ENCODE data around the gene MCF2L.
A peak's percentile ranks its signal among the peaks of the same experiment; 100 is the strongest.

MCF2L gene

GRCh38 chr13:112997188-112998130 lies 28.4 kb downstream of the MCF2L start:
- DNase-seq (ENCODE audit: low spot score): no peak

- no peak for DNase-seq (ENCODE audit: low spot score)
Observed at GRCh38 chr13:112998521-112999280, 29.7 kb downstream of the MCF2L start.

- no peak for DNase-seq (ENCODE audit: low spot score)
Observed at GRCh38 chr13:112999414-113000177, 30.6 kb downstream of the MCF2L start.

GRCh38 chr13:113000575-113000974 lies 31.6 kb downstream of the MCF2L start:
- no peak for DNase-seq (ENCODE audit: low spot score)

GRCh38 chr13:113001241-113002140 lies 32.5 kb downstream of the MCF2L start:
- no peak for DNase-seq (ENCODE audit: low spot score)

GRCh38 chr13:113002206-113002912 lies 33.3 kb downstream of the MCF2L start:
- no peak for DNase-seq (ENCODE audit: low spot score)

- no peak for DNase-seq (ENCODE audit: low spot score)
Observed at GRCh38 chr13:113002913-113003290, 33.9 kb downstream of the MCF2L start.

- no peak for DNase-seq (ENCODE audit: low spot score)
Observed at GRCh38 chr13:113004126-113004525, 35.1 kb downstream of the MCF2L start.

- DNase-seq (ENCODE audit: low spot score): no peak
Observed at GRCh38 chr13:113005076-113005865, 36.3 kb downstream of the MCF2L start.

GRCh38 chr13:113005997-113006396 lies 37.0 kb downstream of the MCF2L start:
- no peak for DNase-seq (ENCODE audit: low spot score)

GRCh38 chr13:113006660-113007059 lies 37.6 kb downstream of the MCF2L start:
- DNase-seq (ENCODE audit: low spot score): no peak

- no peak for DNase-seq (ENCODE audit: low spot score)
Observed at GRCh38 chr13:113008851-113009250, 39.8 kb downstream of the MCF2L start.

GRCh38 chr13:113009743-113010509 lies 40.9 kb downstream of the MCF2L start:
- DNase-seq (ENCODE audit: low spot score): peak; percentile 77

- no peak for DNase-seq (ENCODE audit: low spot score)
Observed at GRCh38 chr13:113010510-113010865, 41.5 kb downstream of the MCF2L start.

GRCh38 chr13:113013303-113013702 lies 44.3 kb downstream of the MCF2L start:
- DNase-seq (ENCODE audit: low spot score): no peak

- DNase-seq (ENCODE audit: low spot score): no peak
Observed at GRCh38 chr13:113013878-113014751, 45.1 kb downstream of the MCF2L start.

- no peak for DNase-seq (ENCODE audit: low spot score)
Observed at GRCh38 chr13:113014752-113015745, 46.0 kb downstream of the MCF2L start.

Measured in kidney capillary endothelial cell (primary cell).